Measurements from ENCODE around the gene NOVA2. TPM values are rescaled to one million over a fixed set of nuclear protein-coding genes. Genes with fewer than 3 reads are reported as not detected.
A peak's percentile ranks its signal among the peaks of the same experiment; 100 is the strongest.

Gene NOVA2
- total and polyA plus RNA-seq, 2 donors, result 0.09 to 1.0 TPM

GRCh38 chr19:46009530-46010510 lies 36.2 kb upstream of the NOVA2 start:
- peak in 5 of 9 donors; percentile 32 to 69 (median 50) for DNase-seq (ENCODE audit: low read depth in 6 of 9, low spot score in 9 of 9)
- no peak overlapping the region for H3K4me3 ChIP-seq (ENCODE audit: low read length in 2 of 2)
- no peaks in the 10 kb centered on the region for H3K4me1 ChIP-seq (ENCODE audit: control insufficient read depth in 2 of 2, insufficient read depth in 2 of 2, low read length in 2 of 2)
- peaks cover 6 to 11% of the 10 kb centered on the region in 2 donors for H3K36me3 ChIP-seq (ENCODE audit: control insufficient read depth in 2 of 2, insufficient read depth in 2 of 2, low read length in 1 of 2)
- 85% methylated on average over 28 of the region's 28 CpGs for WGBS
- no peaks in the 10 kb centered on the region for H3K9me3 ChIP-seq (ENCODE audit: control insufficient read depth in 2 of 2, insufficient read depth in 1 of 2, low read length in 1 of 2)
- H3K27me3 ChIP-seq (ENCODE audit: control insufficient read depth in 2 of 2, insufficient read depth in 1 of 2, low read length in 1 of 2), result peaks cover 11 to 17% of the 10 kb centered on the region in 2 donors
- H3K27ac ChIP-seq (ENCODE audit: low read depth in 1 of 2, low read length in 1 of 2), result no peak overlapping the region

GRCh38 chr19:46006411-46006810 lies 32.7 kb upstream of the NOVA2 start:
- WGBS, result 97% methylated on average over 13 of the region's 13 CpGs
- DNase-seq (ENCODE audit: low read depth in 6 of 9, low spot score in 9 of 9), result no peak
- Histone ChIP-seq H3K27me3 (ENCODE audit: control insufficient read depth in 2 of 2, insufficient read depth in 1 of 2, low read length in 1 of 2) (peaks cover 0 to under 1% of the 10 kb centered on the region in 2 donors), H3K4me1 (ENCODE audit: control insufficient read depth in 2 of 2, insufficient read depth in 2 of 2, low read length in 2 of 2) (no peaks in the 10 kb centered on the region), H3K36me3 (ENCODE audit: control insufficient read depth in 2 of 2, insufficient read depth in 2 of 2, low read length in 1 of 2) (peaks cover 6 to 19% of the 10 kb centered on the region in 2 donors), H3K4me3 (ENCODE audit: low read length in 2 of 2) (no peak overlapping the region), H3K27ac (ENCODE audit: low read depth in 1 of 2, low read length in 1 of 2) (no peak overlapping the region), H3K9me3 (ENCODE audit: control insufficient read depth in 2 of 2, insufficient read depth in 1 of 2, low read length in 1 of 2) (no peaks in the 10 kb centered on the region)

- Histone ChIP-seq H3K4me3 (ENCODE audit: low read length in 2 of 2) (no peak overlapping the region), H3K36me3 (ENCODE audit: control insufficient read depth in 2 of 2, insufficient read depth in 2 of 2, low read length in 1 of 2) (peaks cover 2 to 12% of the 10 kb centered on the region in 2 donors), H3K4me1 (ENCODE audit: control insufficient read depth in 2 of 2, insufficient read depth in 2 of 2, low read length in 2 of 2) (peaks cover 3 to 17% of the 10 kb centered on the region in 2 donors), H3K27me3 (ENCODE audit: control insufficient read depth in 2 of 2, insufficient read depth in 1 of 2, low read length in 1 of 2) (peaks cover 0 to 23% of the 10 kb centered on the region in 2 donors), H3K9me3 (ENCODE audit: control insufficient read depth in 2 of 2, insufficient read depth in 1 of 2, low read length in 1 of 2) (no peaks in the 10 kb centered on the region), H3K27ac (ENCODE audit: low read depth in 1 of 2, low read length in 1 of 2) (no peak overlapping the region)
- no peak for DNase-seq (ENCODE audit: low read depth in 6 of 9, low spot score in 9 of 9)
- WGBS, result 99% methylated on average over 15 of the region's 15 CpGs
Observed at GRCh38 chr19:46002678-46003275, 29.1 kb upstream of the NOVA2 start.

GRCh38 chr19:46000491-46001246 lies 27.0 kb upstream of the NOVA2 start:
- peaks cover 0 to 23% of the 10 kb centered on the region in 2 donors for H3K27me3 ChIP-seq (ENCODE audit: control insufficient read depth in 2 of 2, insufficient read depth in 1 of 2, low read length in 1 of 2)
- 6% methylated on average over 34 of the region's 34 CpGs for WGBS
- no peak overlapping the region for H3K27ac ChIP-seq (ENCODE audit: low read depth in 1 of 2, low read length in 1 of 2)
- H3K4me1 ChIP-seq (ENCODE audit: control insufficient read depth in 2 of 2, insufficient read depth in 2 of 2, low read length in 2 of 2), result peaks cover 8 to 25% of the 10 kb centered on the region in 2 donors
- peak overlapping the region in 1 of 2 donors; percentile 11 for H3K4me3 ChIP-seq (ENCODE audit: low read length in 2 of 2)
- peak in 6 of 9 donors; percentile 48 to 83 (median 71) for DNase-seq (ENCODE audit: low read depth in 6 of 9, low spot score in 9 of 9)
- H3K9me3 ChIP-seq (ENCODE audit: control insufficient read depth in 2 of 2, insufficient read depth in 1 of 2, low read length in 1 of 2), result no peaks in the 10 kb centered on the region
- peaks cover 8 to 15% of the 10 kb centered on the region in 2 donors for H3K36me3 ChIP-seq (ENCODE audit: control insufficient read depth in 2 of 2, insufficient read depth in 2 of 2, low read length in 1 of 2)

- Histone ChIP-seq H3K36me3 (ENCODE audit: control insufficient read depth in 2 of 2, insufficient read depth in 2 of 2, low read length in 1 of 2) (peaks cover 8 to 15% of the 10 kb centered on the region in 2 donors), H3K4me3 (ENCODE audit: low read length in 2 of 2) (no peak overlapping the region), H3K4me1 (ENCODE audit: control insufficient read depth in 2 of 2, insufficient read depth in 2 of 2, low read length in 2 of 2) (peaks cover 10 to 26% of the 10 kb centered on the region in 2 donors), H3K9me3 (ENCODE audit: control insufficient read depth in 2 of 2, insufficient read depth in 1 of 2, low read length in 1 of 2) (no peaks in the 10 kb centered on the region), H3K27ac (ENCODE audit: low read depth in 1 of 2, low read length in 1 of 2) (no peak overlapping the region), H3K27me3 (ENCODE audit: control insufficient read depth in 2 of 2, insufficient read depth in 1 of 2, low read length in 1 of 2) (peaks cover 0 to 23% of the 10 kb centered on the region in 2 donors)
- 38% methylated on average over 14 of the region's 14 CpGs for WGBS
- no peak for DNase-seq (ENCODE audit: low read depth in 6 of 9, low spot score in 9 of 9)
Observed at GRCh38 chr19:45999653-46000121, 26.0 kb upstream of the NOVA2 start.

- Histone ChIP-seq H3K9me3 (ENCODE audit: control insufficient read depth in 2 of 2, insufficient read depth in 1 of 2, low read length in 1 of 2) (no peaks in the 10 kb centered on the region), H3K4me3 (ENCODE audit: low read length in 2 of 2) (no peak overlapping the region), H3K27me3 (ENCODE audit: control insufficient read depth in 2 of 2, insufficient read depth in 1 of 2, low read length in 1 of 2) (peaks cover 0 to 23% of the 10 kb centered on the region in 2 donors), H3K36me3 (ENCODE audit: control insufficient read depth in 2 of 2, insufficient read depth in 2 of 2, low read length in 1 of 2) (peaks cover 8 to 15% of the 10 kb centered on the region in 2 donors), H3K27ac (ENCODE audit: low read depth in 1 of 2, low read length in 1 of 2) (no peak overlapping the region), H3K4me1 (ENCODE audit: control insufficient read depth in 2 of 2, insufficient read depth in 2 of 2, low read length in 2 of 2) (peaks cover 11 to 26% of the 10 kb centered on the region in 2 donors)
- no peak for DNase-seq (ENCODE audit: low read depth in 6 of 9, low spot score in 9 of 9)
- 98% methylated on average over 4 of the region's 4 CpGs for WGBS
Observed at GRCh38 chr19:45998834-45999233, 25.2 kb upstream of the NOVA2 start.

- Histone ChIP-seq H3K27ac (ENCODE audit: low read depth in 1 of 2, low read length in 1 of 2) (no peak overlapping the region), H3K9me3 (ENCODE audit: control insufficient read depth in 2 of 2, insufficient read depth in 1 of 2, low read length in 1 of 2) (no peaks in the 10 kb centered on the region), H3K27me3 (ENCODE audit: control insufficient read depth in 2 of 2, insufficient read depth in 1 of 2, low read length in 1 of 2) (peaks cover 0 to 23% of the 10 kb centered on the region in 2 donors), H3K36me3 (ENCODE audit: control insufficient read depth in 2 of 2, insufficient read depth in 2 of 2, low read length in 1 of 2) (peaks cover 7 to 8% of the 10 kb centered on the region in 2 donors), H3K4me3 (ENCODE audit: low read length in 2 of 2) (no peak overlapping the region), H3K4me1 (ENCODE audit: control insufficient read depth in 2 of 2, insufficient read depth in 2 of 2, low read length in 2 of 2) (peaks cover 11 to 26% of the 10 kb centered on the region in 2 donors)
- DNase-seq (ENCODE audit: low read depth in 6 of 9, low spot score in 9 of 9), result no peak
- 91% methylated on average over 8 of the region's 8 CpGs for WGBS
Observed at GRCh38 chr19:45996933-45997332, 23.3 kb upstream of the NOVA2 start.

GRCh38 chr19:45995715-45996385 lies 22.2 kb upstream of the NOVA2 start:
- peak overlapping the region; percentile 77 to 82 for H3K4me3 ChIP-seq (ENCODE audit: low read length in 2 of 2)
- 28% methylated on average over 13 of the region's 13 CpGs for WGBS
- H3K9me3 ChIP-seq (ENCODE audit: control insufficient read depth in 2 of 2, insufficient read depth in 1 of 2, low read length in 1 of 2), result no peaks in the 10 kb centered on the region
- peaks cover 11 to 22% of the 10 kb centered on the region in 2 donors for H3K4me1 ChIP-seq (ENCODE audit: control insufficient read depth in 2 of 2, insufficient read depth in 2 of 2, low read length in 2 of 2)
- H3K27ac ChIP-seq (ENCODE audit: low read depth in 1 of 2, low read length in 1 of 2), result peak overlapping the region in 1 of 2 donors; percentile 58
- DNase-seq (ENCODE audit: low read depth in 6 of 9, low spot score in 9 of 9), result no peak
- peaks cover 0 to 21% of the 10 kb centered on the region in 2 donors for H3K27me3 ChIP-seq (ENCODE audit: control insufficient read depth in 2 of 2, insufficient read depth in 1 of 2, low read length in 1 of 2)
- H3K36me3 ChIP-seq (ENCODE audit: control insufficient read depth in 2 of 2, insufficient read depth in 2 of 2, low read length in 1 of 2), result peaks cover 7 to 8% of the 10 kb centered on the region in 2 donors
